B cell (primary cell): Measurements from ENCODE around the gene XDH. TPM values are rescaled to one million over a fixed set of nuclear protein-coding genes. Genes with fewer than 3 reads are reported as not detected.

ENCODE experiments used
- ATAC-seq: fragments of 200-7000 bp; cut with Tn5 transposase; one replicate; pipeline ENCODE4 v1.10.0; 2021; ENCODE audit warnings: low read depth, mild to moderate bottlenecking, moderate number of reproducible peaks, moderate library complexity
- CTCF ChIA-PET: fragments of 350-600 bp; sonication (Branson Sonifier 250); formaldehyde crosslinking; loops from one replicate; lab custom pipeline; 2021; ENCODE audit warnings: antibody characterized with exemption, inconsistent platforms; lab: Charles Lee
- POLR2A ChIA-PET: fragments of 350-600 bp; sonication (Branson Sonifier 250); formaldehyde crosslinking; loops from one replicate; lab custom pipeline; 2021; ENCODE audit warnings: antibody characterized with exemption; lab: Charles Lee
- DNase-seq: peaks from one replicate; pipeline ENCODE4 v3.0.0; 2013
- H2AFZ ChIP-seq: 2 replicates; pipeline ENCODE4 v1.6.1; 2012; ENCODE audit warnings: mild to moderate bottlenecking, low read depth, low read length; ENCODE audit not compliant: insufficient read depth, poor library complexity, severe bottlenecking
- H3K27ac ChIP-seq, 2 donors: 1 replicate in 1 of 2; 2 replicates in 1 of 2; pipeline ENCODE4 v1.5.1; 2012 to 2013; ENCODE audit warnings: low read length in 2 of 2, mild to moderate bottlenecking in 2 of 2, moderate library complexity in 1 of 2
- H3K27me3 ChIP-seq, 4 experiments: fragments of 200-600 bp in 1 of 4; sonication (generic) in 1 of 4; replicated peaks in 1 of 4; 1 replicate in 2 of 4; 2 replicates in 2 of 4; pipeline versions ENCODE4 v1.6.1 to v1.7.0; 2013 to 2016; ENCODE audit warnings: low read length in 3 of 4, mild to moderate bottlenecking in 2 of 4, mixed read lengths in 1 of 4, moderate library complexity in 1 of 4; ENCODE audit not compliant: insufficient read depth in 4 of 4, control insufficient read depth in 3 of 4; ENCODE audit errors: control extremely low read depth in 1 of 4
- H3K36me3 ChIP-seq, 2 experiments: replicated peaks in 1 of 2; 1 replicate in 1 of 2; 2 replicates in 1 of 2; pipeline versions ENCODE4 v1.6.1 to v1.7.1; 2013; ENCODE audit warnings: low read length in 1 of 2; ENCODE audit not compliant: insufficient read depth in 2 of 2, control insufficient read depth in 1 of 2; ENCODE audit errors: control extremely low read depth in 1 of 2, extremely low read depth in 1 of 2
- H3K4me1 ChIP-seq, 2 donors: fragments of 200-600 bp in 1 of 2; sonication (generic) in 1 of 2; 1 replicate in 1 of 2; 2 replicates in 1 of 2; pipeline versions ENCODE4 v1.5.1 to v1.6.1; 2013 to 2017; ENCODE audit warnings: low read length in 2 of 2; ENCODE audit not compliant: control insufficient read depth in 2 of 2, insufficient read depth in 2 of 2
- H3K4me2 ChIP-seq: replicated peaks from 2 replicates; pipeline ENCODE3; 2012; ENCODE audit warnings: mild to moderate bottlenecking, low read depth, low read length; ENCODE audit not compliant: poor library complexity, severe bottlenecking
- H3K4me3 ChIP-seq, 5 experiments: fragments of 200-600 bp in 1 of 5; sonication (generic) in 1 of 5; 1 replicate in 3 of 5; 2 replicates in 2 of 5; pipeline versions ENCODE4 v1.5.1 to v1.7.0; 2011 to 2016; ENCODE audit warnings: low read length in 4 of 5, mild to moderate bottlenecking in 4 of 5, low read depth in 2 of 5, control low read depth in 1 of 5, moderate library complexity in 1 of 5; ENCODE audit not compliant: insufficient read depth in 1 of 5; ENCODE audit errors: control extremely low read depth in 1 of 5, extremely low read depth in 1 of 5
- H3K79me2 ChIP-seq: fragments of 200-600 bp; sonication (generic); one replicate; pipeline ENCODE4 v1.6.0; 2016; ENCODE audit warnings: low read length; ENCODE audit not compliant: control insufficient read depth, insufficient read depth
- H3K9ac ChIP-seq: fragments of 200-600 bp; sonication (generic); 2 replicates; pipeline ENCODE4 v1.6.1; 2017; ENCODE audit warnings: mild to moderate bottlenecking, low read length, moderate library complexity
- H3K9me3 ChIP-seq, 3 donors: one replicate each; pipeline versions ENCODE4 v1.6.1 to v1.7.1; 2013; ENCODE audit warnings: low read length in 2 of 3; ENCODE audit not compliant: control insufficient read depth in 2 of 3, insufficient read depth in 1 of 3; ENCODE audit errors: control extremely low read depth in 1 of 3
- H4K20me1 ChIP-seq: 2 replicates; pipeline ENCODE4 v1.6.0; 2012; ENCODE audit warnings: mild to moderate bottlenecking, low read length; ENCODE audit not compliant: insufficient read depth, control insufficient read depth, poor library complexity, severe bottlenecking
- H3K27ac Mint-ChIP-seq: one replicate; pipeline ENCODE4 v1.8.0; 2021; ENCODE audit warnings: mixed read lengths
- H3K27me3 Mint-ChIP-seq: one replicate; pipeline ENCODE4 v1.8.0; 2021; ENCODE audit warnings: mixed read lengths
- H3K4me1 Mint-ChIP-seq: one replicate; pipeline ENCODE4 v1.8.0; 2021; ENCODE audit warnings: mixed read lengths
- H3K4me3 Mint-ChIP-seq: one replicate; pipeline ENCODE4 v1.8.0; 2021; ENCODE audit warnings: mixed read lengths
- H3K9me3 Mint-ChIP-seq: one replicate; pipeline ENCODE4 v1.8.0; 2022; ENCODE audit warnings: mixed read lengths; ENCODE audit not compliant: insufficient read depth
- EZH2 ChIP-seq: IDR thresholded peaks from 2 replicates; pipeline ENCODE4 v1.6.1; 2012; ENCODE audit warnings: borderline replicate concordance, low read depth, mild to moderate bottlenecking, moderate library complexity, low read length; ENCODE audit not compliant: insufficient read depth, poor library complexity, severe bottlenecking
- WGBS: methylation state at CpG from one replicate; pipeline ENCODE4 v1.1.5; 2013; ENCODE audit warnings: missing lambda C conversion rate; ENCODE audit not compliant: insufficient coverage; 5-methylcytosine and 5-hydroxymethylcytosine counted together
- intact Hi-C: fragments of 100-400 bp; cut with micrococcal nuclease; formaldehyde crosslinking; loops from one replicate; pipeline ENCODE4 v1.10.0; 2022
- polyA plus RNA-seq: library from polyadenylated mRNA; depleted of rRNA; stranded (reverse); fragments of >200 nt; gene quantifications from 2 replicates; pipeline ENCODE4 v1.2.3, GENCODE V29; 2012
- total RNA-seq, 2 donors: library from RNA; stranded (reverse); fragments of 120-200 nt in 1 of 2; gene quantifications; 1 replicate in 1 of 2; 2 replicates in 1 of 2; pipeline versions ENCODE4 v1.2.3 to v1.2.4, GENCODE V29; 2013 to 2022
- TF ChIP-seq, protein P1 (sequence below): fragments of 200-600 bp; IDR thresholded peaks from one replicate; pipeline ENCODE4 v1.8.0; 2022; ENCODE audit warnings: antibody characterized with exemption, mild to moderate bottlenecking

XDH gene
- total and polyA plus RNA-seq, 2 donors (not counting 1 experiment from before 2014, with no cell fraction given), result not detected

DNA sequence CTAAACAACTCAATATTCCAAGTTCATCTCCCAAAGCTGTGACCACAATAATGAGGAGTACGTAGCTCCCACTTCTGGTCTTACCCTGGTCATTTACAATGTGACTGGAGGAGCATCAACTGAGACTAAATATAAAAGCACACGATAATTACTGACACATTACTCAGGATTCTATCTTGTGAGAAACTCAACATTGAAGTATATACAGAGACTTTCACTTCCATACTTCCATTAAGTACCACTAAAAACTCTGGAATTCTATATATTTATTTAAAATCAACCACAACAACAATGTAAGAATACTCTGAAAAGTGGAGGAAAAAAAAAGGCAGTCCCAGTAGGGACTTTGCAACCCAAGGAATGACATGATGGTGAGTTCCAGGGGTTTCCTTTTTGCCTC lies 61.4 kb downstream of the XDH start:
- H3K9me3 ChIP-seq, result no peaks in the 10 kb centered on the region
- no peak for DNase-seq
- Mint-ChIP-seq H3K4me3 (no peak overlapping the region), H3K4me1 (no peaks in the 10 kb centered on the region), H3K9me3 (no peaks in the 10 kb centered on the region), H3K27me3 (peaks cover 59% of the 10 kb centered on the region), H3K27ac (no peak overlapping the region)
- H4K20me1 ChIP-seq, result no peaks in the 10 kb centered on the region
- no peak overlapping the region for H3K9ac ChIP-seq
- ATAC-seq, result no peak
- H3K79me2 ChIP-seq, result no peaks in the 10 kb centered on the region
- intact Hi-C loops, result no loop called here
- no peak overlapping the region for H3K4me2 ChIP-seq
- ChIA-PET POLR2A (no interaction called here), CTCF (no interaction called here)
- H3K4me1 ChIP-seq, result no peaks in the 10 kb centered on the region
- peaks cover 0 to 16% (median 13%) of the 10 kb centered on the region in 4 experiments for H3K27me3 ChIP-seq
- no peak overlapping the region for H2AFZ ChIP-seq
- H3K4me3 ChIP-seq, result no peak overlapping the region
- H3K27ac ChIP-seq, result no peak overlapping the region
- TF ChIP-seq, protein P1, sequence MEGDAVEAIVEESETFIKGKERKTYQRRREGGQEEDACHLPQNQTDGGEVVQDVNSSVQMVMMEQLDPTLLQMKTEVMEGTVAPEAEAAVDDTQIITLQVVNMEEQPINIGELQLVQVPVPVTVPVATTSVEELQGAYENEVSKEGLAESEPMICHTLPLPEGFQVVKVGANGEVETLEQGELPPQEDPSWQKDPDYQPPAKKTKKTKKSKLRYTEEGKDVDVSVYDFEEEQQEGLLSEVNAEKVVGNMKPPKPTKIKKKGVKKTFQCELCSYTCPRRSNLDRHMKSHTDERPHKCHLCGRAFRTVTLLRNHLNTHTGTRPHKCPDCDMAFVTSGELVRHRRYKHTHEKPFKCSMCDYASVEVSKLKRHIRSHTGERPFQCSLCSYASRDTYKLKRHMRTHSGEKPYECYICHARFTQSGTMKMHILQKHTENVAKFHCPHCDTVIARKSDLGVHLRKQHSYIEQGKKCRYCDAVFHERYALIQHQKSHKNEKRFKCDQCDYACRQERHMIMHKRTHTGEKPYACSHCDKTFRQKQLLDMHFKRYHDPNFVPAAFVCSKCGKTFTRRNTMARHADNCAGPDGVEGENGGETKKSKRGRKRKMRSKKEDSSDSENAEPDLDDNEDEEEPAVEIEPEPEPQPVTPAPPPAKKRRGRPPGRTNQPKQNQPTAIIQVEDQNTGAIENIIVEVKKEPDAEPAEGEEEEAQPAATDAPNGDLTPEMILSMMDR, result no peak
- TF ChIP-seq EZH2, result no peak
- WGBS, result 100% methylated on average over 1 of the region's 2 CpGs
- H3K36me3 ChIP-seq, result no peaks in the 10 kb centered on the region

DNA sequence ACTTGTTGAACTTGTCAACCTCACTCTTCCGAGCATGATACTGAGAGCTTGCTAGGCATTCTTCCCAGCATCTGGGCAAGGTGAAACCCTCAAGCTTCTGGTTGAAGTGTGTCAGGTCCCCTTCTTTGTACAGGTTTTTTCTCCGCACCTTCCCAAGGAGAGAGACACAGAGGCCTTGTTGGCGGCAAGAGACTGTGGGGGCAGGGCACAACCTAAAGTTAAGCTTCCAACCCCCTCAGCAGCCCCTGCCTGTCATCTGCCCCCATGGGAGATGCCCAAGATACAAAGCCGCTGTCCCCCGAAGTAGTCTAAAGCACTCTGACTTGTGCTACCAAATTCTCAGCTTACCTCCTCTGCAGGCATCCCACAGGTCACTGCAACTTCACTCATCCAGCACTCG lies 64.9 kb downstream of the XDH start:
- ATAC-seq (no peak), DNase-seq (no peak)
- Histone ChIP-seq H2AFZ (no peak overlapping the region), H4K20me1 (no peaks in the 10 kb centered on the region), H3K27me3 (peaks cover 0 to 15% (median 9%) of the 10 kb centered on the region in 4 experiments), H3K79me2 (no peaks in the 10 kb centered on the region), H3K36me3 (no peaks in the 10 kb centered on the region), H3K4me2 (no peak overlapping the region), H3K4me1 (no peaks in the 10 kb centered on the region), H3K4me3 (no peak overlapping the region), H3K9ac (no peak overlapping the region), H3K27ac (no peak overlapping the region), H3K9me3 (no peaks in the 10 kb centered on the region)
- Mint-ChIP-seq H3K27me3 (peaks cover 41% of the 10 kb centered on the region), H3K27ac (no peak overlapping the region), H3K4me1 (no peaks in the 10 kb centered on the region), H3K9me3 (no peaks in the 10 kb centered on the region), H3K4me3 (no peak overlapping the region)
- TF ChIP-seq, protein P1, result no peak
- TF ChIP-seq EZH2, result no peak
- CTCF ChIA-PET, result no interaction called here
- intact Hi-C loops, result no loop called here
- POLR2A ChIA-PET, result no interaction called here
- 92% methylated on average over 5 of the region's 6 CpGs for WGBS
